Parathyroid adenoma (tissue), 2 donors: ENCODE results near the gene DGKI.

Experiments
- H2AFZ ChIP-seq: fragments of 300-600 bp; sonication (generic); one replicate; pipeline ENCODE4 v1.7.0; 2017; ENCODE audit warnings: antibody characterized with exemption, mild to moderate bottlenecking
- H3K27ac ChIP-seq: fragments of 300-600 bp; sonication (generic); one replicate; pipeline ENCODE4 v1.7.0; 2017
- H3K27me3 ChIP-seq: fragments of 300-600 bp; sonication (generic); one replicate; pipeline ENCODE4 v1.7.0; 2017; ENCODE audit warnings: low read length; ENCODE audit not compliant: control insufficient read depth, insufficient read depth
- H3K36me3 ChIP-seq: fragments of 300-600 bp; sonication (generic); one replicate; pipeline ENCODE4 v1.7.0; 2017; ENCODE audit warnings: low read length; ENCODE audit not compliant: control insufficient read depth, insufficient read depth
- H3K4me1 ChIP-seq: fragments of 300-600 bp; sonication (generic); one replicate; pipeline ENCODE4 v1.7.0; 2017; ENCODE audit warnings: control low read depth
- H3K4me2 ChIP-seq: fragments of 300-600 bp; sonication (generic); one replicate; pipeline ENCODE4 v1.7.0; 2017; ENCODE audit warnings: low read length
- H3K4me3 ChIP-seq: fragments of 300-600 bp; sonication (generic); one replicate; pipeline ENCODE4 v1.7.0; 2017; ENCODE audit warnings: low read depth, low read length
- H3K79me2 ChIP-seq: fragments of 300-600 bp; sonication (generic); one replicate; pipeline ENCODE4 v1.7.0; 2017; ENCODE audit warnings: control low read depth
- H3K9ac ChIP-seq: fragments of 300-600 bp; sonication (generic); one replicate; pipeline ENCODE4 v1.7.0; 2017; ENCODE audit warnings: mild to moderate bottlenecking
- H3K9me3 ChIP-seq: fragments of 300-600 bp; sonication (generic); one replicate; pipeline ENCODE4 v1.7.0; 2017; ENCODE audit warnings: low read length; ENCODE audit not compliant: control insufficient read depth
- TF ChIP-seq, protein P1 (sequence below): fragments of 300-600 bp; sonication (generic); IDR thresholded peaks from one replicate; pipeline ENCODE4 v1.7.0; 2017; ENCODE audit warnings: antibody characterized with exemption, mild to moderate bottlenecking
- donor health status: primary hyperparathyroidism.

The DGKI gene

DNA sequence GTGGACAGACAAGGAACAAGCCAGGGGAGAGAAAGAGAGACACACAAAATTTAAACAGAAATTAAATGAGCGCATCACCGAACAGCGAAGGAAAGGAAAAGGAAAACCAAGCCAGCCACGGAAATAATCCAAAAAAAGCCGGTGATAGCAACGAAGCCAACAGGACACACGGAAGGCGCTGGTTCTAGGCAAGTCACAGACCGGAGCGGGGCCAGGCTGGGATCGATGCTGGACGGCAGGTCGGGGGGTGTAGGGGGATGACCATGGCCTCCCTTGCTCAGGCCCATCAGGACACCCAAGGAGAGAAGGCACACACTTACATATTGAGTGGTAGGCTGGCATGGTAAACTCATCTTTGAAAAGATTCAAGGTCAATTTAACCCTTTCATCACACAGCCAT lies 300.8 kb downstream of the DGKI start:
- Histone ChIP-seq H3K79me2 (no peaks in the 10 kb centered on the region), H3K4me3 (no peak overlapping the region), H2AFZ (no peak overlapping the region), H3K4me1 (no peaks in the 10 kb centered on the region), H3K27ac (no peak overlapping the region), H3K27me3 (no peaks in the 10 kb centered on the region), H3K9ac (no peak overlapping the region), H3K4me2 (no peak overlapping the region), H3K36me3 (no peaks in the 10 kb centered on the region), H3K9me3 (no peaks in the 10 kb centered on the region)
- TF ChIP-seq, protein P1, sequence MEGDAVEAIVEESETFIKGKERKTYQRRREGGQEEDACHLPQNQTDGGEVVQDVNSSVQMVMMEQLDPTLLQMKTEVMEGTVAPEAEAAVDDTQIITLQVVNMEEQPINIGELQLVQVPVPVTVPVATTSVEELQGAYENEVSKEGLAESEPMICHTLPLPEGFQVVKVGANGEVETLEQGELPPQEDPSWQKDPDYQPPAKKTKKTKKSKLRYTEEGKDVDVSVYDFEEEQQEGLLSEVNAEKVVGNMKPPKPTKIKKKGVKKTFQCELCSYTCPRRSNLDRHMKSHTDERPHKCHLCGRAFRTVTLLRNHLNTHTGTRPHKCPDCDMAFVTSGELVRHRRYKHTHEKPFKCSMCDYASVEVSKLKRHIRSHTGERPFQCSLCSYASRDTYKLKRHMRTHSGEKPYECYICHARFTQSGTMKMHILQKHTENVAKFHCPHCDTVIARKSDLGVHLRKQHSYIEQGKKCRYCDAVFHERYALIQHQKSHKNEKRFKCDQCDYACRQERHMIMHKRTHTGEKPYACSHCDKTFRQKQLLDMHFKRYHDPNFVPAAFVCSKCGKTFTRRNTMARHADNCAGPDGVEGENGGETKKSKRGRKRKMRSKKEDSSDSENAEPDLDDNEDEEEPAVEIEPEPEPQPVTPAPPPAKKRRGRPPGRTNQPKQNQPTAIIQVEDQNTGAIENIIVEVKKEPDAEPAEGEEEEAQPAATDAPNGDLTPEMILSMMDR, result no peak

DNA sequence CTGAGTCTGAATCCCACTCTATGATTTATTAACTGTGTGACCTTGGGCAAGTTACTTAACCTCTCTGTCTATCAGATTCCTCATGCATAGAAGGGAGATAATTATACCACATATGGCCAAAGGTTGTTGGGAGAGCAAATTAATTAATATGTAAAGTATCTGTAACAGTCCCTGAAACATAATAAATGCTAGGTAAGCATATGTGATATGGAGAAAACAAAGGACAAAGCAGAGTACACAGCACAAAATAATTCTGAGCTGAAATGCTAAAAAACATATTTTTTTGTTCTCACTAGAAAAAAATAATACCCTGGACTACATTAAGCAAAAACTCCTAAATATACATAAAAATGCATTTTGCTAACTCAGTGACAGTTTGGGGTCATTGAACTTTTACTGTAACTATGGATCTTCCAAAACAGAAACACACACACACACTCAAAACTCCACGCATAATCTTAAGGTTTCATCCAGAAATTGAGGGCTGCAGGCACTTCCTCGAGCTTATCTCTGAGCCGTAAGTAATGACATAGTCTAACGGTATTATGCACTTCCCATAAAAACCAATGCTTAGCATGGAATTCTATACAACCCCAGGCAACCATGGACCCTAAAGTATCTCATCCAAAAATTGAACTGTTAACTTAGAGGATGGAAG lies 301.6 kb downstream of the DGKI start:
- H3K9ac ChIP-seq, result no peak overlapping the region
- H3K4me2 ChIP-seq, result no peak overlapping the region
- H3K4me3 ChIP-seq, result no peak overlapping the region
- no peaks in the 10 kb centered on the region for H3K36me3 ChIP-seq
- TF ChIP-seq, protein P1, result no peak
- no peaks in the 10 kb centered on the region for H3K9me3 ChIP-seq
- H2AFZ ChIP-seq, result no peak overlapping the region
- no peaks in the 10 kb centered on the region for H3K27me3 ChIP-seq
- no peaks in the 10 kb centered on the region for H3K79me2 ChIP-seq
- no peaks in the 10 kb centered on the region for H3K4me1 ChIP-seq
- H3K27ac ChIP-seq, result no peak overlapping the region

DNA sequence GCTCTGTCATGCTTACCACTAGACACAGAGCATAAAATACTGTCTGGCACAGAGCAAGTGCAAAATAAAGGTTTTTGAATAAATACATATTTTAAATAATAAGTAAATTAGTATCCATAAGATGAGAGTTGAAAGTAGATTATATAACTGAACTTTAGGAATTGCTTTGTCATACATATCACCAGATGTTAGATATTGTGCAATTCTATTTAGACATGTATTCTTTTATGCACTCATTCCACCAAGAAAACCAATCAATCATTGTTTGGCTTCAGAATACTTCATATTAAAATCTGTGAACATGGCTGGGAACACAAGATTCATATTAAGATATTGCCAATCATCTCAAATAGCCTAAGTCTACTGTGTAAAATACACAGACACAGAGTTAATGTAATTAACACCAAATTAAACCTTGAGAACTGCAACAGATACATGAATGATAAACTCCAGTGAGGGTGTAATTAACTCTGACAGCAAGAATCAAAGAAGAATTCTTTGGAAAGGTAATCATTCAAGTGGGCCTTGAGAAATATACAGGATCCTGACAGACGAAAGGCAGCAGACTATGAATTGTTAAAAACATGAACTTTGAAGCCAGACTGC lies 302.2 kb downstream of the DGKI start:
- Histone ChIP-seq H3K4me2 (no peak overlapping the region), H3K9me3 (no peaks in the 10 kb centered on the region), H3K79me2 (no peaks in the 10 kb centered on the region)

DNA sequence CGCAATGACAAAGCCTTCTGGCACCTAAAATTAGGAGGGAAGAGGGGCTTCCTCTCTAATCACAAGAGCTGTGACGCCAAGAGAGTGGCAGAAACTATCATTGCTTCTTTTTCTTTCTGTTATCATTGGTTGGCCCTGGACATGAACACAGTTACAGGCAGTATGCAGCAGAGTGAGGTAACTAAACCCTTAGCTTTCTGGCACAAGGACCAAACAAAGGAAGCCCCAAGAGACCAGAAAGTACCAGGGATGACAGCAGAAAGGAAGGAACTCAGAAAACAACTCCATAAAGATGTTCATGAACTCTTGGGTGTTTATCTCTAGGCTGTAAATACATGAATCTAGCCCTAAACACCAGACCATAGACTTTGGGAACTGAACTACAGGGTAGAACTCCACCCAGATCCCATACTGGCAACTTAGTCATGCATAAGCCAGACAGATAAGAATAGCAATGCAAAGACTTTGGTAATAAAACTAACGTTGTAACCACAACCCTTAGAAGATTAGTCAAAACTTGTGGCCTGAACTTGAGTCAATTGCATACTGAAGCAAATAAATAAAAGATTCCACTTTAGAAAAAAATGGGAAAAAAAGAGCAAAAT lies 307.6 kb downstream of the DGKI start:
- no peak overlapping the region for H3K27ac ChIP-seq
- H3K4me2 ChIP-seq, result no peak overlapping the region
- no peak overlapping the region for H3K9ac ChIP-seq
- TF ChIP-seq, protein P1, result no peak
- no peaks in the 10 kb centered on the region for H3K27me3 ChIP-seq
- H3K4me3 ChIP-seq, result no peak overlapping the region
- H3K79me2 ChIP-seq, result no peaks in the 10 kb centered on the region
- no peaks in the 10 kb centered on the region for H3K9me3 ChIP-seq
- H2AFZ ChIP-seq, result no peak overlapping the region
- H3K36me3 ChIP-seq, result no peaks in the 10 kb centered on the region
- no peaks in the 10 kb centered on the region for H3K4me1 ChIP-seq

More for the DNA sequence above, 302.2 kb downstream of the DGKI start:
- Histone ChIP-seq H3K27me3 (no peaks in the 10 kb centered on the region), H3K27ac (no peak overlapping the region), H3K4me3 (no peak overlapping the region), H3K36me3 (no peaks in the 10 kb centered on the region), H3K4me1 (no peaks in the 10 kb centered on the region), H3K9ac (no peak overlapping the region), H2AFZ (no peak overlapping the region)
- TF ChIP-seq, protein P1, result no peak
